SU-DHL-6 (cell line): Measurements from ENCODE around the gene TIAM2.

Experiments used
- H2AFZ ChIP-seq: fragments of 200-600 bp; sonication (generic); 2 replicates; pipeline ENCODE4 v1.6.1; 2014; ENCODE audit warnings: low read depth, mild to moderate bottlenecking, moderate library complexity, mixed read lengths, antibody characterized with exemption, low read length; ENCODE audit not compliant: severe bottlenecking
- H3F3A ChIP-seq: fragments of 200-600 bp; shearing (Covaris generic); 2 replicates; pipeline ENCODE4 v1.6.0; 2016; ENCODE audit warnings: antibody characterized with exemption, mild to moderate bottlenecking; ENCODE audit not compliant: insufficient read depth
- H3K27ac ChIP-seq: fragments of 200-600 bp; sonication (generic); 2 replicates; pipeline ENCODE4 v1.5.1; 2016; ENCODE audit warnings: low read depth, mild to moderate bottlenecking, low read length, moderate library complexity, mixed read lengths
- H3K27me3 ChIP-seq: fragments of 200-600 bp; sonication (generic), shearing (Covaris generic); 2 replicates; pipeline ENCODE4 v1.6.0; 2014; ENCODE audit warnings: mild to moderate bottlenecking, low read length
- H3K36me3 ChIP-seq: fragments of 200-600 bp; sonication (generic); 2 replicates; pipeline ENCODE4 v1.6.1; 2014; ENCODE audit warnings: mild to moderate bottlenecking, low read length, mixed read lengths
- H3K4me2 ChIP-seq: fragments of 300-600, 200-600 bp; shearing (Covaris generic), sonication (generic); 2 replicates; pipeline ENCODE4 v1.6.0; 2014; ENCODE audit warnings: low read length, low read depth, mild to moderate bottlenecking; ENCODE audit not compliant: poor library complexity, severe bottlenecking
- H3K4me3 ChIP-seq: fragments of 200-600 bp; sonication (generic); 2 replicates; pipeline ENCODE4 v1.5.1; 2014; ENCODE audit warnings: antibody characterized with exemption, low read length, mild to moderate bottlenecking, mixed read lengths; ENCODE audit not compliant: insufficient read depth, poor library complexity, severe bottlenecking
- H3K79me2 ChIP-seq: fragments of 200-600 bp; sonication (generic); 2 replicates; pipeline ENCODE4 v1.6.1; 2014; ENCODE audit warnings: mild to moderate bottlenecking, low read length, moderate library complexity; ENCODE audit not compliant: insufficient read depth
- H3K9ac ChIP-seq: fragments of 200-600 bp; sonication (generic); 2 replicates; pipeline ENCODE4 v1.7.0; 2014; ENCODE audit warnings: mild to moderate bottlenecking, low read length
- H3K9me2 ChIP-seq: fragments of 200-600 bp; sonication (generic); replicated peaks from 2 replicates; pipeline ENCODE4 v1.6.1; 2014; ENCODE audit warnings: low read length; ENCODE audit not compliant: insufficient read depth
- H3K9me3 ChIP-seq: fragments of 200-600 bp; sonication (generic); 2 replicates; pipeline ENCODE4 v1.6.1; 2014; ENCODE audit warnings: low read length, mixed read lengths; ENCODE audit not compliant: insufficient read depth
- H4K20me1 ChIP-seq: fragments of 200-600 bp; sonication (generic); 2 replicates; pipeline ENCODE4 v1.6.1; 2014; ENCODE audit warnings: low read depth, mild to moderate bottlenecking, antibody characterized with exemption, low read length, moderate library complexity, mixed read lengths
- EZH2phosphoT487 ChIP-seq: fragments of 200-600 bp; sonication (generic), shearing (Covaris generic); conservative IDR thresholded peaks from 2 replicates; pipeline ENCODE4 v1.6.1; 2018; ENCODE audit warnings: mild to moderate bottlenecking, antibody characterized with exemption, low read length, moderate library complexity, mixed read lengths
- TF ChIP-seq, protein P1 (sequence below): fragments of 200-600 bp; sonication (generic); IDR thresholded peaks from one replicate; pipeline ENCODE4 v1.5.1; 2017; ENCODE audit warnings: antibody characterized with exemption, mild to moderate bottlenecking, low read length, moderate library complexity; ENCODE audit not compliant: insufficient read depth, poor library complexity, severe bottlenecking

TIAM2 gene

DNA sequence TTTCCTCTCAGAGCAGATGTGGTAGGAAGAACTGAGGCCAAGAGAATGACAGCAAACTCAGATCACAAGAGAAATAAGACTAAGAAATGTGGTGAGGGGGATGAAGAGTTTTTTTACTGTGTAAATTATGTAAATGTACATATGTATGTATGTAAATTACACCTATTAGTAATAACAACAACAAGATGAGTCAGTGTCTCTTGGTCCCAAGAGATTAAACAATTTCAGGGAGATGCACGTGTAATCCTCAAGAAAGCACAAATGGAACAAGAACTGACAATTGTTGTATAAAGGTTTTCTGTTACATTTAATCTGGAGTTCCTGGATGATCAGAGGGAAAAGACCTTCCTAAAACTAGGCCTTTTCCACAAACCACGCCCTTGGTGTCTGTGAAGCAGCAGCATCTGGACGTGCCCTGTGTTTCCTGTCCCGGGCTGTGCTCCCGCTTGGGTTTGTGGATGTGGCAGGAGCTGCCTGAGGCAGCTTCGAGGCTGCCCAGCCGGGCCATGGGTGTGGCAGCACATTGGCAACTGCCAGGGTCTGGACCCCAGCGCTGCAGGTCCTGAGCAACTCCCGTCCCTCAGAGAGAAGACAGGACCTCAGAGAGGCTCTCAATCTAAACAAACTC lies 269.7 kb downstream of the TIAM2 start:
- Histone ChIP-seq H2AFZ (no peak overlapping the region), H4K20me1 (no peaks in the 10 kb centered on the region), H3K4me2 (no peak overlapping the region), H3K9me3 (no peaks in the 10 kb centered on the region), H3K27me3 (no peaks in the 10 kb centered on the region), H3K4me3 (no peak overlapping the region), H3K9ac (no peak overlapping the region), H3K36me3 (no peaks in the 10 kb centered on the region), H3K79me2 (peaks cover 10% of the 10 kb centered on the region), H3F3A (no peaks in the 10 kb centered on the region), H3K27ac (no peak overlapping the region), H3K9me2 (no peaks in the 10 kb centered on the region)
- TF ChIP-seq, protein P1, sequence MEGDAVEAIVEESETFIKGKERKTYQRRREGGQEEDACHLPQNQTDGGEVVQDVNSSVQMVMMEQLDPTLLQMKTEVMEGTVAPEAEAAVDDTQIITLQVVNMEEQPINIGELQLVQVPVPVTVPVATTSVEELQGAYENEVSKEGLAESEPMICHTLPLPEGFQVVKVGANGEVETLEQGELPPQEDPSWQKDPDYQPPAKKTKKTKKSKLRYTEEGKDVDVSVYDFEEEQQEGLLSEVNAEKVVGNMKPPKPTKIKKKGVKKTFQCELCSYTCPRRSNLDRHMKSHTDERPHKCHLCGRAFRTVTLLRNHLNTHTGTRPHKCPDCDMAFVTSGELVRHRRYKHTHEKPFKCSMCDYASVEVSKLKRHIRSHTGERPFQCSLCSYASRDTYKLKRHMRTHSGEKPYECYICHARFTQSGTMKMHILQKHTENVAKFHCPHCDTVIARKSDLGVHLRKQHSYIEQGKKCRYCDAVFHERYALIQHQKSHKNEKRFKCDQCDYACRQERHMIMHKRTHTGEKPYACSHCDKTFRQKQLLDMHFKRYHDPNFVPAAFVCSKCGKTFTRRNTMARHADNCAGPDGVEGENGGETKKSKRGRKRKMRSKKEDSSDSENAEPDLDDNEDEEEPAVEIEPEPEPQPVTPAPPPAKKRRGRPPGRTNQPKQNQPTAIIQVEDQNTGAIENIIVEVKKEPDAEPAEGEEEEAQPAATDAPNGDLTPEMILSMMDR = no peak
- no peak for TF ChIP-seq EZH2phosphoT487

DNA sequence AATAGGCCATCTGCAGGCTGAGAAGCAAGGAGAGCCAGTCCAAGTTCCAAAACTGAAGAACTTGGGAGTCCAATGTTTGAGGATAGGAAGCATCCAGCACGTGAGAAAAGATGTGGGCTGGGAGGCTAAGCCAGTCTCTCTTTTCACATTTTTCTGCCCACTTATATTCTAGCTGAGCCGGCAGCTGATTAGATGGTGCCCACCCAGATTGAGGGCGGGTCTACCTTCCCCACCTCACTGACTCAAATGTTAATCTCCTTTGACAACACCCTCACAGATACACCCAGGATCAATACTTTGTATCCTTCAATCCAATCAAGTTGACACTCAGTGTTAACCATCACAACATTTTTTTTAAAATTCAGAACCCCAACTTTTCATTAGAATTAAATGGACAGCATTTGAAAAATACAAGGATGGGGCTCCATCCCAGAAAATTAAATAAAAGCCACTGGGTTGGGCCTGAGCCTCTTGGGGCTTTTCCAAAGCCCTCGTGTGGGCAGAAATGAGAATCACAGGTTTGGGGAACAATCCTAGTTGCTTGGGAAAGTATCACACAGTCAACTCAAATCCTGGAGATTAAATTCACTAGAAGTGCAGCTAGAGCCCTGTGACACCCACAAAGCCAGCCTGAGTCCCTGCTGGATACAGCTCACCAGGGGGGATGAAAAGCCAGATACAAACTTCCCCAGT lies 270.9 kb downstream of the TIAM2 start:
- Histone ChIP-seq H3K27ac (no peak overlapping the region), H3K4me3 (no peak overlapping the region), H4K20me1 (no peaks in the 10 kb centered on the region), H3K9ac (no peak overlapping the region), H3K9me3 (no peaks in the 10 kb centered on the region), H3K27me3 (no peaks in the 10 kb centered on the region), H3K9me2 (no peaks in the 10 kb centered on the region), H3K79me2 (peaks cover 10% of the 10 kb centered on the region; the same call in 1 of the 2 replicates), H3F3A (no peaks in the 10 kb centered on the region), H3K36me3 (peaks cover 2% of the 10 kb centered on the region; the same call in 1 of the 2 replicates), H3K4me2 (no peak overlapping the region), H2AFZ (no peak overlapping the region)
- TF ChIP-seq, protein P1 = no peak
- TF ChIP-seq EZH2phosphoT487 = no peak

DNA sequence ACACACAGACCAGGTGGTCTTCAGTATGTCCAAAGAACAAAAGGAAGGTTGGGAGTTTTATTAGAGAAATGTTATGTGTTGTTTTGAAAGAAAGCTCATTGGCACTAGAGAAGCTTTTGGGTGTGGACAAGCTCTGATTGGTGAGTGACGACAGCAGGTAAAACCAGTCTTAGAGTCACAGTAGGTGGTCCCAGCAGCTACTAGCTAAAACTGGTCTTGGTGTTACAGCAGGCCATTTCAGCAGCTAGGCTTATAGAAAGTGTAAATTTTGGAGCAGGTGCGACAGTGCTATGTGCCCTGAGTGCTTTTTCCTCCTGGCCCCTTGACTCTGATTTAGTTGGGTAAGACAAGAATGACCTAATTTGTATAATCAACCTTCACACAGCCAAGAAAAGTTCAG lies 272.3 kb downstream of the TIAM2 start:
- Histone ChIP-seq H3K4me3 (no peak overlapping the region), H3K27ac (no peak overlapping the region), H3K9ac (no peak overlapping the region), H3F3A (no peaks in the 10 kb centered on the region), H3K9me3 (no peaks in the 10 kb centered on the region), H3K27me3 (no peaks in the 10 kb centered on the region), H4K20me1 (no peaks in the 10 kb centered on the region), H2AFZ (no peak overlapping the region), H3K36me3 (peaks cover 4% of the 10 kb centered on the region; the same call in 1 of the 2 replicates), H3K9me2 (no peaks in the 10 kb centered on the region), H3K79me2 (peaks cover 6% of the 10 kb centered on the region; the same call in 1 of the 2 replicates), H3K4me2 (no peak overlapping the region)
- TF ChIP-seq, protein P1 = no peak
- TF ChIP-seq EZH2phosphoT487 = no peak
